GM12878 (cell line): ENCODE data around the gene AWAT1.

ENCODE experiments used
- ATF3 ChIP-seq: IDR thresholded peaks from 2 replicates; pipeline ENCODE4 v1.6.1; 2011; ENCODE audit warnings: low read depth, mild to moderate bottlenecking, low read length, moderate library complexity, borderline replicate concordance; ENCODE audit errors: extremely low read depth
- BCLAF1 ChIP-seq: fragments of 450-650 bp; IDR thresholded peaks from 2 replicates; pipeline ENCODE4 v1.6.1; 2017; ENCODE audit warnings: antibody characterized with exemption, mild to moderate bottlenecking, moderate library complexity
- BHLHE40 ChIP-seq, 2 experiments: fragments of 450-650 bp in 1 of 2; IDR thresholded peaks; 2 replicates each; pipeline ENCODE4 v1.6.1; 2011 to 2017; ENCODE audit warnings: low read depth in 2 of 2, borderline replicate concordance in 1 of 2, improper control_type of control experiment in 1 of 2, low read length in 1 of 2, mild to moderate bottlenecking in 1 of 2
- CTCF ChIP-seq, 3 experiments: IDR thresholded peaks in 2 of 3; conservative IDR thresholded peaks in 1 of 3; 2 replicates each; pipeline ENCODE4 v1.5.1; 2011; ENCODE audit warnings: low read depth in 3 of 3, low read length in 3 of 3, mild to moderate bottlenecking in 3 of 3, control low read depth in 2 of 3, moderate library complexity in 2 of 3, inconsistent platforms in 1 of 3, mixed read lengths in 1 of 3; ENCODE audit not compliant: control insufficient read depth in 2 of 3, insufficient read depth in 1 of 3; ENCODE audit errors: extremely low read depth in 1 of 3
- EED ChIP-seq: sonication (generic); IDR thresholded peaks from 2 replicates; pipeline ENCODE4 v1.6.1; 2016; ENCODE audit warnings: antibody characterized with exemption, low read depth
- EZH2 ChIP-seq: IDR thresholded peaks from 2 replicates; pipeline ENCODE4 v1.6.1; 2012; ENCODE audit warnings: low read depth, mild to moderate bottlenecking, control low read depth, inconsistent platforms, low read length, borderline replicate concordance; ENCODE audit not compliant: control insufficient read depth
- FOXM1 ChIP-seq: IDR thresholded peaks from 2 replicates; pipeline ENCODE4 v1.6.1; 2012; ENCODE audit warnings: low read depth, mild to moderate bottlenecking, inconsistent platforms, low read length, moderate library complexity
- POLR2AphosphoS5 ChIP-seq: IDR thresholded peaks from 2 replicates; pipeline ENCODE4 v1.6.1; 2011; ENCODE audit warnings: mild to moderate bottlenecking, low read length, inconsistent platforms
- TBL1XR1 ChIP-seq: IDR thresholded peaks from 2 replicates; pipeline ENCODE4 v1.6.1; 2012; ENCODE audit warnings: low read depth, low read length, improper control_type of control experiment
- TF ChIP-seq, protein P1 (sequence below): fragments of 450-650 bp; IDR thresholded peaks from 2 replicates; pipeline ENCODE4 v1.6.1; 2016; ENCODE audit warnings: mild to moderate bottlenecking

- TF ChIP-seq CTCF (IDR thresholded peaks at IDR 0.05 in 2 of 3, conservative IDR thresholded peaks at IDR 0.05 in 1 of 3; ENCODE audit: control insufficient read depth in 2 of 3, extremely low read depth in 1 of 3, insufficient read depth in 1 of 3, low read depth in 3 of 3, low read length in 3 of 3), result no peak
- no peak for TF ChIP-seq BHLHE40 (IDR thresholded peaks at IDR 0.05; ENCODE audit: borderline replicate concordance in 1 of 2, low read depth in 2 of 2, low read length in 1 of 2)
- TF ChIP-seq FOXM1, result no peak
- no peak for TF ChIP-seq EZH2
- TF ChIP-seq EED, result no peak
- TF ChIP-seq ATF3, result no peak
- TF ChIP-seq BCLAF1, result no peak
- no peak for TF ChIP-seq POLR2AphosphoS5
- TF ChIP-seq, protein P1, sequence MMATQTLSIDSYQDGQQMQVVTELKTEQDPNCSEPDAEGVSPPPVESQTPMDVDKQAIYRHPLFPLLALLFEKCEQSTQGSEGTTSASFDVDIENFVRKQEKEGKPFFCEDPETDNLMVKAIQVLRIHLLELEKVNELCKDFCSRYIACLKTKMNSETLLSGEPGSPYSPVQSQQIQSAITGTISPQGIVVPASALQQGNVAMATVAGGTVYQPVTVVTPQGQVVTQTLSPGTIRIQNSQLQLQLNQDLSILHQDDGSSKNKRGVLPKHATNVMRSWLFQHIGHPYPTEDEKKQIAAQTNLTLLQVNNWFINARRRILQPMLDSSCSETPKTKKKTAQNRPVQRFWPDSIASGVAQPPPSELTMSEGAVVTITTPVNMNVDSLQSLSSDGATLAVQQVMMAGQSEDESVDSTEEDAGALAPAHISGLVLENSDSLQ, result no peak
- TF ChIP-seq TBL1XR1, result no peak
Measured at GRCh38 chrX:70264784-70265183, 30.3 kb downstream of the AWAT1 start.
